Measurements from ENCODE around the gene FBN2. TPM values are rescaled to one million over a fixed set of nuclear protein-coding genes. Genes with fewer than 3 reads are reported as not detected.

Gene FBN2
- total RNA-seq, 1 experiment from 2014 or later = 0.42 TPM

GRCh38 chr5:128350705-128351104 is 187.3 kb downstream of the FBN2 start:
- no peak for ATAC-seq
- TF ChIP-seq TCF7L2 (IDR thresholded peaks at IDR 0.05; ENCODE audit: borderline replicate concordance, extremely low read depth, insufficient read depth, insufficient read length) (no peak), ZBTB33 (IDR thresholded peaks at IDR 0.05; ENCODE audit: extremely low read depth, insufficient replicate concordance, low read length) (no peak), ELF1 (IDR thresholded peaks at IDR 0.05; ENCODE audit: borderline replicate concordance, low read depth) (no peak), SP1 (IDR thresholded peaks at IDR 0.05; ENCODE audit: low read depth) (no peak), EZH2phosphoT487 (IDR thresholded peaks at IDR 0.05; ENCODE audit: borderline replicate concordance) (no peak), EGR1 (IDR thresholded peaks at IDR 0.05; ENCODE audit: low read depth) (no peak)
- TF ChIP-seq, protein P1, sequence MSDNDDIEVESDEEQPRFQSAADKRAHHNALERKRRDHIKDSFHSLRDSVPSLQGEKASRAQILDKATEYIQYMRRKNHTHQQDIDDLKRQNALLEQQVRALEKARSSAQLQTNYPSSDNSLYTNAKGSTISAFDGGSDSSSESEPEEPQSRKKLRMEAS (IDR thresholded peaks at IDR 0.05) = no peak
- TF ChIP-seq, protein P2, sequence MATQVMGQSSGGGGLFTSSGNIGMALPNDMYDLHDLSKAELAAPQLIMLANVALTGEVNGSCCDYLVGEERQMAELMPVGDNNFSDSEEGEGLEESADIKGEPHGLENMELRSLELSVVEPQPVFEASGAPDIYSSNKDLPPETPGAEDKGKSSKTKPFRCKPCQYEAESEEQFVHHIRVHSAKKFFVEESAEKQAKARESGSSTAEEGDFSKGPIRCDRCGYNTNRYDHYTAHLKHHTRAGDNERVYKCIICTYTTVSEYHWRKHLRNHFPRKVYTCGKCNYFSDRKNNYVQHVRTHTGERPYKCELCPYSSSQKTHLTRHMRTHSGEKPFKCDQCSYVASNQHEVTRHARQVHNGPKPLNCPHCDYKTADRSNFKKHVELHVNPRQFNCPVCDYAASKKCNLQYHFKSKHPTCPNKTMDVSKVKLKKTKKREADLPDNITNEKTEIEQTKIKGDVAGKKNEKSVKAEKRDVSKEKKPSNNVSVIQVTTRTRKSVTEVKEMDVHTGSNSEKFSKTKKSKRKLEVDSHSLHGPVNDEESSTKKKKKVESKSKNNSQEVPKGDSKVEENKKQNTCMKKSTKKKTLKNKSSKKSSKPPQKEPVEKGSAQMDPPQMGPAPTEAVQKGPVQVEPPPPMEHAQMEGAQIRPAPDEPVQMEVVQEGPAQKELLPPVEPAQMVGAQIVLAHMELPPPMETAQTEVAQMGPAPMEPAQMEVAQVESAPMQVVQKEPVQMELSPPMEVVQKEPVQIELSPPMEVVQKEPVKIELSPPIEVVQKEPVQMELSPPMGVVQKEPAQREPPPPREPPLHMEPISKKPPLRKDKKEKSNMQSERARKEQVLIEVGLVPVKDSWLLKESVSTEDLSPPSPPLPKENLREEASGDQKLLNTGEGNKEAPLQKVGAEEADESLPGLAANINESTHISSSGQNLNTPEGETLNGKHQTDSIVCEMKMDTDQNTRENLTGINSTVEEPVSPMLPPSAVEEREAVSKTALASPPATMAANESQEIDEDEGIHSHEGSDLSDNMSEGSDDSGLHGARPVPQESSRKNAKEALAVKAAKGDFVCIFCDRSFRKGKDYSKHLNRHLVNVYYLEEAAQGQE (IDR thresholded peaks at IDR 0.05; ENCODE audit: low read depth) = no peak
- Histone ChIP-seq H3K79me2 (ENCODE audit: insufficient read depth, low read length) (no peaks in the 10 kb centered on the region), H3K4me1 (ENCODE audit: control insufficient read depth in 1 of 2, insufficient read depth in 2 of 2, low read length in 2 of 2) (peaks cover 0 to 8% of the 10 kb centered on the region in 2 experiments; a peak in 1 of 4 replicates), H3K4me2 (ENCODE audit: low read length) (no peak overlapping the region), H4K20me1 (ENCODE audit: insufficient read depth) (no peaks in the 10 kb centered on the region), H3K9ac (ENCODE audit: low read length) (no peak overlapping the region), H2AFZ (ENCODE audit: low read depth, low read length, poor library complexity, severe bottlenecking) (no peak overlapping the region), H3K36me3 (ENCODE audit: control insufficient read depth in 1 of 2, insufficient read depth in 2 of 2, low read length in 2 of 2) (no peaks in the 10 kb centered on the region), H3K9me3 (ENCODE audit: control insufficient read depth in 1 of 2, insufficient read depth in 1 of 2, low read depth in 1 of 2, low read length in 2 of 2) (no peaks in the 10 kb centered on the region), H3K27me3 (ENCODE audit: insufficient read depth, low read length) (no peaks in the 10 kb centered on the region), H3K4me3 (replicated peaks in 1 of 2; ENCODE audit: low read depth in 1 of 2, low read length in 2 of 2) (no peak overlapping the region), H3K27ac (ENCODE audit: low read depth, low read length) (no peak overlapping the region), H3K9me2 (ENCODE audit: insufficient read depth) (no peaks in the 10 kb centered on the region)
- DNase-seq (ENCODE audit: low read depth, low spot score) = no peak
- POLR2A ChIA-PET = no interaction called here
- RAD21 ChIA-PET (ENCODE audit: low non-redundant PET in 1 of 2, low total read pairs in 2 of 2, uncharacterized antibody in 2 of 2, unreplicated experiment in 2 of 2) = no interaction called here
- intact Hi-C loops (cut with micrococcal nuclease) = no loop called here
- BruUV-seq (replicated peaks) = no TSS peak
- CTCF ChIA-PET = no interaction called here
